Muscle of leg (tissue), 11 donors: ENCODE measurements around the gene TMEM236. TPM values are rescaled to one million over a fixed set of nuclear protein-coding genes. Genes with fewer than 3 reads are reported as not detected.

Experiments
- DNase-seq: peaks from one replicate; pipeline ENCODE4 v3.0.0; 2013
- H3K27ac ChIP-seq: one replicate; pipeline ENCODE4 v1.5.1; 2013; ENCODE audit warnings: mild to moderate bottlenecking, low read length, control low read depth
- H3K27me3 ChIP-seq: one replicate; pipeline ENCODE4 v1.6.1; 2013; ENCODE audit warnings: low read length; ENCODE audit not compliant: control insufficient read depth, insufficient read depth
- H3K36me3 ChIP-seq: one replicate; pipeline ENCODE4 v1.6.1; 2013; ENCODE audit warnings: low read length; ENCODE audit not compliant: control insufficient read depth, insufficient read depth
- H3K4me1 ChIP-seq: one replicate; pipeline ENCODE4 v1.6.1; 2013; ENCODE audit warnings: low read length; ENCODE audit not compliant: control insufficient read depth, insufficient read depth
- H3K4me3 ChIP-seq: one replicate; pipeline ENCODE4 v1.5.1; 2013; ENCODE audit warnings: low read length, control low read depth
- H3K9me3 ChIP-seq: replicated peaks from 2 replicates; pipeline ENCODE4 v1.6.1; 2013; ENCODE audit warnings: low read depth, low read length; ENCODE audit not compliant: control insufficient read depth
- WGBS: methylation state at CpG from one replicate; pipeline ENCODE4 v1.1.5; 2013; ENCODE audit warnings: missing lambda C conversion rate; ENCODE audit not compliant: insufficient coverage; 5-methylcytosine and 5-hydroxymethylcytosine counted together
- polyA plus RNA-seq, 8 donors: library from polyadenylated mRNA; unstranded; fragments of 120-200 nt; gene quantifications; one replicate each; pipeline versions ENCODE4 v1.2.1 to v1.2.3, GENCODE V29; 2013; ENCODE audit warnings: inconsistent platforms in 1 of 8, low replicate concordance in 1 of 8; ENCODE audit not compliant: insufficient read length in 8 of 8, insufficient read depth in 1 of 8
- total RNA-seq: library from RNA; stranded (reverse); fragments of 120-200 nt; gene quantifications from one replicate; pipeline ENCODE4 v1.2.4, GENCODE V29; 2013

Gene TMEM236
- total and polyA plus RNA-seq, 9 donors: 0.35 to 1.4 (median 0.45) TPM

- Histone ChIP-seq H3K9me3 (no peaks in the 10 kb centered on the region), H3K36me3 (no peaks in the 10 kb centered on the region), H3K27ac (no peak overlapping the region), H3K4me1 (no peaks in the 10 kb centered on the region), H3K27me3 (no peaks in the 10 kb centered on the region), H3K4me3 (no peak overlapping the region)
- WGBS: 84% methylated on average over 2 of the region's 12 CpGs
- DNase-seq: peak; percentile 37
Observed at GRCh38 chr10:17737027-17737965, 14.7 kb upstream of the TMEM236 start.

GRCh38 chr10:17740668-17741067 is 11.3 kb upstream of the TMEM236 start:
- H3K27ac ChIP-seq: no peak overlapping the region
- H3K4me3 ChIP-seq: no peak overlapping the region
- no peaks in the 10 kb centered on the region for H3K4me1 ChIP-seq
- no peaks in the 10 kb centered on the region for H3K27me3 ChIP-seq
- DNase-seq: no peak
- no peaks in the 10 kb centered on the region for H3K9me3 ChIP-seq
- no CpG with 5 or more reads among the region's 1 CpG for WGBS
- H3K36me3 ChIP-seq: no peaks in the 10 kb centered on the region

GRCh38 chr10:17742918-17743317 is 9.1 kb upstream of the TMEM236 start:
- H3K36me3 ChIP-seq: no peaks in the 10 kb centered on the region
- H3K27me3 ChIP-seq: no peaks in the 10 kb centered on the region
- WGBS: 5% methylated on average over 7 of the region's 14 CpGs
- no peak overlapping the region for H3K4me3 ChIP-seq
- H3K4me1 ChIP-seq: no peaks in the 10 kb centered on the region
- H3K9me3 ChIP-seq: no peaks in the 10 kb centered on the region
- no peak overlapping the region for H3K27ac ChIP-seq
- peak; percentile 56 for DNase-seq

GRCh38 chr10:17743437-17743836 is 8.6 kb upstream of the TMEM236 start:
- DNase-seq: no peak
- Histone ChIP-seq H3K4me1 (no peaks in the 10 kb centered on the region), H3K27me3 (no peaks in the 10 kb centered on the region), H3K36me3 (no peaks in the 10 kb centered on the region), H3K4me3 (no peak overlapping the region), H3K27ac (no peak overlapping the region), H3K9me3 (no peaks in the 10 kb centered on the region)
- WGBS: no CpG with 5 or more reads among the region's 3 CpGs

GRCh38 chr10:17744341-17744861 is 7.6 kb upstream of the TMEM236 start:
- H3K36me3 ChIP-seq: no peaks in the 10 kb centered on the region
- DNase-seq: peak; percentile 49
- no peaks in the 10 kb centered on the region for H3K27me3 ChIP-seq
- WGBS: 44% methylated on average over 3 of the region's 6 CpGs
- no peak overlapping the region for H3K27ac ChIP-seq
- no peaks in the 10 kb centered on the region for H3K4me1 ChIP-seq
- no peak overlapping the region for H3K4me3 ChIP-seq
- H3K9me3 ChIP-seq: no peaks in the 10 kb centered on the region

GRCh38 chr10:17747883-17748550 is 4.0 kb upstream of the TMEM236 start:
- Histone ChIP-seq H3K4me3 (no peak overlapping the region), H3K9me3 (no peaks in the 10 kb centered on the region), H3K27ac (no peak overlapping the region), H3K4me1 (no peaks in the 10 kb centered on the region), H3K27me3 (no peaks in the 10 kb centered on the region), H3K36me3 (no peaks in the 10 kb centered on the region)
- DNase-seq: no peak
- 58% methylated on average over 2 of the region's 10 CpGs for WGBS

- no peaks in the 10 kb centered on the region for H3K27me3 ChIP-seq
- H3K9me3 ChIP-seq: no peaks in the 10 kb centered on the region
- H3K36me3 ChIP-seq: no peaks in the 10 kb centered on the region
- H3K4me3 ChIP-seq: no peak overlapping the region
- WGBS: 77% methylated on average over 4 of the region's 8 CpGs
- H3K27ac ChIP-seq: no peak overlapping the region
- DNase-seq: no peak
- H3K4me1 ChIP-seq: no peaks in the 10 kb centered on the region
Observed at GRCh38 chr10:17749890-17750289, 2.1 kb upstream of the TMEM236 start.

- H3K36me3 ChIP-seq: no peaks in the 10 kb centered on the region
- H3K9me3 ChIP-seq: no peaks in the 10 kb centered on the region
- H3K27ac ChIP-seq: no peak overlapping the region
- no peak overlapping the region for H3K4me3 ChIP-seq
- 71% methylated on average over 4 of the region's 7 CpGs for WGBS
- H3K27me3 ChIP-seq: no peaks in the 10 kb centered on the region
- no peaks in the 10 kb centered on the region for H3K4me1 ChIP-seq
- DNase-seq: peak; percentile 39
Observed at GRCh38 chr10:17756557-17757217, 4.7 kb downstream of the TMEM236 start.

- H3K4me1 ChIP-seq: no peaks in the 10 kb centered on the region
- no peak for DNase-seq
- H3K9me3 ChIP-seq: no peaks in the 10 kb centered on the region
- no peaks in the 10 kb centered on the region for H3K36me3 ChIP-seq
- no peak overlapping the region for H3K4me3 ChIP-seq
- no peak overlapping the region for H3K27ac ChIP-seq
- no CpG with 5 or more reads among the region's 2 CpGs for WGBS
- no peaks in the 10 kb centered on the region for H3K27me3 ChIP-seq
Observed at GRCh38 chr10:17758200-17758599, 6.2 kb downstream of the TMEM236 start.

GRCh38 chr10:17758896-17759295 is 6.9 kb downstream of the TMEM236 start:
- no peaks in the 10 kb centered on the region for H3K36me3 ChIP-seq
- H3K9me3 ChIP-seq: no peaks in the 10 kb centered on the region
- H3K4me3 ChIP-seq: no peak overlapping the region
- H3K27ac ChIP-seq: no peak overlapping the region
- H3K4me1 ChIP-seq: no peaks in the 10 kb centered on the region
- DNase-seq: no peak
- no peaks in the 10 kb centered on the region for H3K27me3 ChIP-seq
